Measurements from ENCODE around the gene AJAP1.

AJAP1 gene

GRCh38 chr1:4825800-4826450 is 171.5 kb downstream of the AJAP1 start:
- peaks cover 16% of the 10 kb centered on the region for H3K9me3 ChIP-seq
- H3K9ac ChIP-seq = no peak overlapping the region
- no peak overlapping the region for H3K4me3 ChIP-seq
- no peak overlapping the region for H3K27ac ChIP-seq
- H4K20me1 ChIP-seq = no peaks in the 10 kb centered on the region
- no peaks in the 10 kb centered on the region; the same call in 1 of the 2 replicates for H3K27me3 ChIP-seq
- no peaks in the 10 kb centered on the region for H3K36me3 ChIP-seq
- H3K4me2 ChIP-seq = no peak overlapping the region
- peaks cover 10% of the 10 kb centered on the region; the same call in 1 of the 2 replicates for H3K4me1 ChIP-seq
- TF ChIP-seq Cebpa-rat (IDR thresholded peaks at IDR 0.05) = no peak

- Histone ChIP-seq H3K27ac (no peak overlapping the region), H3K9ac (no peak overlapping the region), H3K36me3 (no peaks in the 10 kb centered on the region), H3K4me1 (peaks cover 2% of the 10 kb centered on the region; the same call in 1 of the 2 replicates), H3K4me2 (no peak overlapping the region), H4K20me1 (no peaks in the 10 kb centered on the region), H3K27me3 (no peaks in the 10 kb centered on the region; the same call in 1 of the 2 replicates), H3K4me3 (no peak overlapping the region), H3K9me3 (peaks cover 12% of the 10 kb centered on the region)
- no peak for TF ChIP-seq Cebpa-rat (IDR thresholded peaks at IDR 0.05)
These were observed 176.3 kb downstream of the AJAP1 start for GRCh38 chr1:4830707-4831106.

DNA sequence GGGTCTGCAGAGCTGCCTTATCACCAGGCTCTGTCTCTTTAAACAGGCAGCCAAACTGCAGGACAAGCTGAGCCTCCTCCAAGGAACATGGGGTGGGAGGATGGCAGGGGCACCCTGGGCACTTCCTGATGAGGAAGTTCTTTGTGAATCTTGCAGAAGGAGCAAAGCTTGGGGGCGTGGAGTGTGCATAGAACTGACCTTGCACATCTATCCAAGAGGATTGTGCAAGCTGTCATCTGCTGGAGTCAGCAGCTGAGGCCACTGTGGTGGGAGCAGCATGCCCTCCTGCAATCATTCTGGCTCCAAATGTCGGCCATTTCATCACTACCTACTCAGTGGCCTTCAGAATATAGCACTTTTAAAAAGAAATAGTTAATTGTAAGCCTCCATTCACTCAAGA is 182.2 kb downstream of the AJAP1 start:
- Histone ChIP-seq H4K20me1 (no peaks in the 10 kb centered on the region), H3K4me3 (no peak overlapping the region), H3K27me3 (no peaks in the 10 kb centered on the region), H3K9me3 (peaks cover 34% of the 10 kb centered on the region), H3K4me1 (no peaks in the 10 kb centered on the region), H3K36me3 (no peaks in the 10 kb centered on the region), H3K4me2 (no peak overlapping the region), H3K9ac (no peak overlapping the region), H3K27ac (no peak overlapping the region)
- no peak for TF ChIP-seq Cebpa-rat (IDR thresholded peaks at IDR 0.05)

GRCh38 chr1:4837031-4837600 is 182.7 kb downstream of the AJAP1 start:
- H3K36me3 ChIP-seq = no peaks in the 10 kb centered on the region
- H3K4me1 ChIP-seq = no peaks in the 10 kb centered on the region
- no peak for TF ChIP-seq Cebpa-rat (IDR thresholded peaks at IDR 0.05)
- peaks cover 34% of the 10 kb centered on the region for H3K9me3 ChIP-seq
- H3K27ac ChIP-seq = no peak overlapping the region
- H3K9ac ChIP-seq = no peak overlapping the region
- H3K4me2 ChIP-seq = no peak overlapping the region
- H3K4me3 ChIP-seq = no peak overlapping the region
- no peaks in the 10 kb centered on the region for H4K20me1 ChIP-seq
- no peaks in the 10 kb centered on the region for H3K27me3 ChIP-seq

DNA sequence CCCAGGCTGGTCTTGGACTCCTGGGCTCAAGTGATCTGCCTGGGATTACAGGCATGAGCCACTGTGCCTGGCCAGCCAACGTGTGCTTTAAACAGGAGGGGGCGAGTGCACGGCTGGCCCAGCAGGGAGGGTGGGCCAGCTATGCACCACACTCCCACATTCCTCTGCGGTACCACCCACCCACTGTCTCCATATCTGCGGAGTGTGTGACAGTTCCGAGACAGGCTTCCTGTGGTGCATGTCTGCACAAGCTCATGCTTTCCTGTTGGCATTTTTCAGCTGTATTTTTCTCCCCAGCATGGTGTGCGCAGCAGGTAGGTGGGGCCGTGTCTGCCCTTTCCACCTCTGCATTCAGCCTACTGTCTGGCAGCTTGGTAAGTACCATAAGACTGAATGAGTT is 183.3 kb downstream of the AJAP1 start:
- TF ChIP-seq Cebpa-rat (IDR thresholded peaks at IDR 0.05) = no peak
- H4K20me1 ChIP-seq = no peaks in the 10 kb centered on the region
- H3K36me3 ChIP-seq = no peaks in the 10 kb centered on the region
- no peaks in the 10 kb centered on the region for H3K27me3 ChIP-seq
- H3K4me2 ChIP-seq = no peak overlapping the region
- no peak overlapping the region for H3K4me3 ChIP-seq
- peaks cover 34% of the 10 kb centered on the region for H3K9me3 ChIP-seq
- no peak overlapping the region for H3K27ac ChIP-seq
- H3K9ac ChIP-seq = no peak overlapping the region
- no peaks in the 10 kb centered on the region for H3K4me1 ChIP-seq

DNA sequence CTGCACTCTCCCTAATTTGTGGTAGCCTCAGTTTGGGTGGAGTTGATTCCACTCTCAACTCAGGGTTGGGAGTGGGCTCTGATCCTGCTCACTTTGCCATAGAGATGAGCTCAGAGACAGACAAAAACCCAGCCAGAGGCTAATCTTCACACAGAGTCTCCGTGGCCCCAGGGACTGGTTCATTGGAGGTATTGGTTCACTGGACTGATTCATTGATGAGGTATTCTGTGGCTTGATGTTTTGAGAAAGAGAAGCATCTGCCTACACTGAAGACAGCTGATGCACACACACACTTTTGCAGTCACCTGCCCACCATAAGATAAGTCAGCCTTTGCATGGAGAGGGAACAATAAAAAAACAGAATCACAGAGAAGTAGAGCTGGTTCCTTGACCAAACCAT is 183.8 kb downstream of the AJAP1 start:
- no peak overlapping the region for H3K4me2 ChIP-seq
- no peak overlapping the region for H3K27ac ChIP-seq
- H3K4me3 ChIP-seq = no peak overlapping the region
- H3K9ac ChIP-seq = no peak overlapping the region
- no peak for TF ChIP-seq Cebpa-rat (IDR thresholded peaks at IDR 0.05)
- peaks cover 32% of the 10 kb centered on the region for H3K9me3 ChIP-seq
- no peaks in the 10 kb centered on the region for H3K27me3 ChIP-seq
- no peaks in the 10 kb centered on the region for H3K36me3 ChIP-seq
- no peaks in the 10 kb centered on the region for H3K4me1 ChIP-seq
- H4K20me1 ChIP-seq = no peaks in the 10 kb centered on the region

All from BLaER1 (cell line).